Esophagus mucosa (tissue), 1 donor: ENCODE data around the gene EDNRA. TPM values are rescaled to one million over a fixed set of nuclear protein-coding genes. Genes with fewer than 3 reads are reported as not detected.

Experiments used
- ATAC-seq: fragments of 200-7000 bp; cut with Tn5 transposase; one replicate; pipeline ENCODE4 v1.9.1; 2020
- total RNA-seq: library from RNA; stranded (reverse); gene quantifications from one replicate; pipeline ENCODE4 v1.2.4, GENCODE V29; 2023
- donor health status: DM: yes; HTN: yes; CAD: no.

The EDNRA gene
- total RNA-seq, result 5.5 TPM

DNA sequence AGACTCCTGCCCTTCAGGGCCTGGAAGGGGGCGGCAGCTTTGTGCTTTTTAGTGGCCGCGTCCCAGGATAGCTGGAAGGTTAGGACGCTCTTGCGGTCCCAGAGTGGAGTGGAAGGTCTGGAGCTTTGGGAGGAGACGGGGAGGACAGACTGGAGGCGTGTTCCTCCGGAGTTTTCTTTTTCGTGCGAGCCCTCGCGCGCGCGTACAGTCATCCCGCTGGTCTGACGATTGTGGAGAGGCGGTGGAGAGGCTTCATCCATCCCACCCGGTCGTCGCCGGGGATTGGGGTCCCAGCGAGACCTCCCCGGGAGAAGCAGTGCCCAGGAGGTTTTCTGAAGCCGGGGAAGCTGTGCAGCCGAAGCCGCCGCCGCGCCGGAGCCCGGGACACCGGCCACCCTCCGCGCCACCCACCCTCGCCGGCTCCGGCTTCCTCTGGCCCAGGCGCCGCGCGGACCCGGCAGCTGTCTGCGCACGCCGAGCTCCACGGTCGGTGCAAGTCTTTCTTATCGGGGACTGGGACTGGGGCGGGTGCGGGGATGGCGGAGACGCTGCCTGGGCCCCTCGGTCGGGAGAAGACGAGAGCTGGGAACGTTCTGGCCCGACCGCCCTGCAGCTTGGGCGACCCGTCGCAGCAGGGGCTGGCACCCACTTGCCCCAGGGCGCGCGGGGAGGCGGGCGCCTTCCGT is at the start of gene EDNRA:
TSS of gene EDNRA (plus strand) at position 207 of the 686 bp plus-strand sequence. CDS start 4,585 bp downstream, outside the sequence.
- ATAC-seq, result peak; percentile 55

DNA sequence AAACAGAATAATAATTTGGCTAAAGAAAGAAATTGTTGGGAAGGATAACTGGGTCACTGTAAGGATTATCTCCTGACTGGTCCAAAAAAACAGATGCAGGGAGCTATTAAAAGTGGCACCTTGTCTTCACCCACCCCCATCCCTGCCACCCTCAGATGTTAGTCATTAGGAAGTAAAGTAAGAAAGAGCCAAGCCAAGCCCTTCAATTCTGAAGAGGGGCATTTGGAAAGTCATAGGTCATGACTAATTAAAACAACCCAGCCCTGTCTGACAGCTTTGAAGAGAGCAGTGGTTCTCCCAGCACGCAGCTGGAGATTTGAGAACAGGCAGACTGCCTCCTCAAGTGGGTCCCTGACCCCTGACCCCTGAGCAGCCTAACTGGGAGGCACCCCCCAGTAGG is 46.5 kb upstream of the EDNRA start:
- ATAC-seq, result peak; percentile 58

DNA sequence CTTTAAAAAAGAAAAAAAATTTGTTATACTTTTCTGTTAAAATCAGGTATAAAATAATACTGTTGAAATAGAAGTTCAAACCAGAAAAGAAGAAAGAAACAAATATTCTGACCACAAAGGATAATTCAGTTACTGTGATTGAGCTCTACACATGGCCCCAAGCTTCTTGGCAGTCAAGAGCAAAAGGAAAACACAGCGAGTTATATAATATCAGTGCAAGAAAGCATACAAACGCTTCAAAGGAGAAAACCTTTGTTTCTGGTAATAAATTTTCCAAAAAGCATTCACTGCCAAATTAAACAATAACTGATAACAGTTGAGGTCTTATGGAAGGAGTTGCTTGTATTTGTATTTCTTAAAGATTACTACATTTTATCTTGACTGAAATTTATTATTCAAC is 40.5 kb upstream of the EDNRA start:
- ATAC-seq, result no peak

DNA sequence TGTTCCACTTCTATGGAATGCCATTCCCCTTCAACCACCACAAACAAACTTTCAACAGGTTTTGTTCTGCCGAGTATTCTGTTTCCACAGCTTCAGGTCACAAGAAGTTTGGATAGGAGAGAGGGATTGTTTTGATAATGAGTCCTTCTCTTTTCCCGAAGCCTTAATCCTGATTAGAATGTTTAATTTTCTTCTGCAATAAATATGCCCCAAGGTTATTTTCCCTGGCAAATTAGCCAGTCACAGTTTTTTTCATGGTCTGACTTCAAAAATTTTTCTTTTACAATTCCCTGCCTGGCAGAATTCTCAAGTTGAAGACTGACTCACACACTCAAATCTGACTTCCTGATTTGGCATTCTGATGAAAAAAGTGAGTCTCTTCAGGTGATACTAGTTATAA is 33.1 kb upstream of the EDNRA start:
- no peak for ATAC-seq

DNA sequence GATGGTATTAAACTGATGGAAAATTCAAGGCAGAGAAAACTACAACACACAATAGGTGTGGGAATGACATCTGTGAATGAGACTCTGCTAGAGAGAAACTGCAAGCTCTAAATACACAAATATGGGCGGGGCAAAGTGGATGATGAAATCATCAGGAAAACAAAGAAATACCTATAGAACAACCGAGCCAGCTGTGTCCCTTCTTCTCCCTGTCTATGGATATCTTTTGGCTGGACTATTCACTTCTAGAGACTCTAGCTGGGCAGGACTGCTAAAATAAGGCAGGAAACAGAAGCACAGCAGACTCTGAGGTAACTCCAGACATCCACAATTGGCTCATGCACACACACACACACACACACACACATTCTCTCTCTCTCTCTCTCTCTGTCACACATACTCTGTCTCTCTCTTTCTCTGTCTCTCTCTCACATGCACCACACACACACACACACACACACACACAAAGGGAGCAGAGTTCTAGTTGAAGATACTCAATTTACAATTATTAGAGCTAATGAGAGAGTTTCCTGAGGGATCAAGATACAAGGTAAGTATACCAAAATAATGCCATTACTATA is 27.2 kb upstream of the EDNRA start:
- ATAC-seq, result peak; percentile 66

DNA sequence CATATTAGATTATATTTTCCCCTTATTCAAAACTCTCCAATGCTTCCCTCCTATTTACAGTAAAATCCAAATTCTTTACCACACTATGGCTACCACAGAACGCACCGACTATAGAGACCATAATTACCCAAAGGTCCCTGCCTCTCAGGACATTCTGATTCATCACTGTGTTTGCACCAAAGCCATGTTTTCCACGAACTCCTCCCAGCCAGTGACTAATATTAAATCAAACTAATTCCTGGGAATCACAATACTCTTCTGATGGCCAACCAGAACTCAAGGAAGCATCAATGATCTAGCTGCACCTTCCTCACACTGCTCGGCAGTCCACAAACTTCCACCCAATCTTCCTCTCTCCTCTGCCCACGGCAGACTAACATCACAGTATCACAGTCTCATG is 24.2 kb upstream of the EDNRA start:
- ATAC-seq, result no peak

DNA sequence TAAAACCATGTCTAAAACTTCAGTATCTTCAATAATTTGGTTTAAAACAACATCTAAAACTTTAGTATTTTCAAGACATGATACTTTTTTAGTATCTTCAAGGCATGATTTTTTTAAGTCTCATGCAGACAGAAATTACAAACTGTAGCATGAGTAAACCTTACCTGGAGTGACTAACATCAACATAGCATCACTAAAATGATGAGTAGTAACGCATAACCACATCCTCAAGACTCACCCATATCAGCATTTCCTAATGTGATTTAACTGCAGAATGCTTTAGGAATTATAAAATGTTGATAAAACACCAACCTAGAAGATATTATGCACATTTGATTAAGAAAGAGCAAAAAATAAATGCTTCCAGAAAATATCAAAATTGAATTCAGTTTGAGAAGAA is 19.7 kb upstream of the EDNRA start:
- no peak for ATAC-seq

DNA sequence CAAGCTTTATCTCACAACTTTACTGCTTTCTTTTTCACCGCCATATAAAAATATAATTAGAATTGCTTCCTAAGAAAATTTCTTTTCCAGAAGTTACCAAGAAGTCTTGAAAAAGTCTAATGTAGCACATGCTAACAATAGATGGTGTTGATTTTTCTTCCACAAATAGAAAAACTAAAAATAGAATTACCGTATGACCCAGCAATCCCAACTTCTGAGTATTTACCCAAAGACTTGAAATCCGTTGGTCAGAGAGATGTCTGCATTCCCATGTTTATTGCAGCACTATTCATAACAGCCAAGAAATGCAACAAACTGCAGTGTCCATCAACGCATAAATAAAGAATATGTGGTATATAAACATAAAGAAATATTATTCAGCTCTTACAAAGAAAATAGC is 17.8 kb upstream of the EDNRA start:
- ATAC-seq, result no peak

DNA sequence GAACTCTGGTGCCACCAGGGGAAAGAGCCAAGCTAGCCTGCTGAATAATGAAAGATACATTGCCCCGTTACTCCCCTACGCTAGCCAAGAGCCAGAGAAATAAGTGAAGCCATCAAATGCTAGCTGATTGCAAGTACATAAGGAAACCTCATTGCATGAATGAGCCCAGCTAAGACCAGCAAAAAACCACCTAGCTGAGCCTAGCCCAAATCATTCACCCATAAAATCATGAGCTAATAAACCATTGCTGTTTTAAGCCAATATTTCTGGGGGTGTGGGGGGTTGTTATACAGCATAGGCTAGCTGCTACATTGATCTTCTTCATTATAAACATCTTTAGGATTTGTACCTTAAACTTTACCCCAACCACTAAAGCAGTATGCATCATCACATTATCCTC is 15.4 kb upstream of the EDNRA start:
- no peak for ATAC-seq

DNA sequence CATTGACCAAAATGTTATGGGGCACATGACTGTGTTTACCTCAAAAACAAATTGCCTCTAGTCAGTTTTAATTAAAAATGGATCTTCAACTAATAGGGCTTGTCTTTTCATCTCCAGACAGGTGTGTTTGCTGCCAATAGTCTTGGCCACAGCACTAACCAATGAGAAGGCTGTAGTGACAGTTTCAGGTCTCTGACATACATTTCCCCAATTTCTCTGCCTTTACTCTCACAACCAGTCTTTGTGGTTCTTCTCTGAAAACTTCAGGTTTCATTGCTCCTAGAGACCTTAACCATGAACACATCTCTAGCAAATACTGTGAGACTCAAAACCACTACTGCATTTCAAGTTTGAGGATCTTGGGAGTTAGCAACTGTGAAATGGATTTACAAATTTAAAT is 3.5 kb upstream of the EDNRA start:
- ATAC-seq, result no peak

DNA sequence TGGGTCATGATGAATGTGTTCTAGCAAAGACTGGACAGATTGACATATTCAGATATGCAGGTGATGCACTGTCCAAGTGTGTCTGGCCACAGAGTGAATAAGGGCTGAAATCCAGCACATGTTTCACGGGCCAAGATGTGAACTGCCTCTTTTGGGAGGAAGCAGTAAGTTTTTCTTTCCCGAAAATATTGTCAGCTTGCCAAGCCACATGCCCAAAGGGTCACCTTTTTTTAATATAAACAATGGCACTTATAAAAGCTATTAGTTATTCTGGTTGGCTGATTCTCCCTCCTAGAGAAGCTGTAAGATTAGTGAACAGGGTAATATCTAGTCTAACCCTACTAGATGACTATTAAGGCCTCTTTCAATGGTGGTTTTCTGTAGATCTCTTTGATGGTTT is 1.5 kb upstream of the EDNRA start:
- no peak for ATAC-seq

DNA sequence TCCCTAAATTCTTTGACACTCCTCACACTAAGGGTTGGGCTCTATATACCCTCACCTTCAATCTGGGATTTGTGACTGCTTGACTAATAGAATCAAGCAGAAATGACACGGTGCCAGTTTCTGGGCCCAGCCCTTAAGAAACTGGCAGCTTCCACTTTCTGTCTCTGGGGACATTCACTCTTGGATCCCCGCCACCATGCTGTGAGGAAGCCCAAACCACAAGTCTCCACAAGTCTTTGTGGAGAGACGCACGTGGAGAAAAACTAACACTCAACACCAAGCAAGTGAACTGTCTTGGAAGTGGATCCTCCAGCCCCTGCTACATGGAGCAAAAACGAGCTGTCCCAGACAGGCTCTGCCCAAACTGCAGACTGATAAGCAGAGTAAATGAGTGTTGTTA is 1.1 kb upstream of the EDNRA start:
- ATAC-seq, result peak; percentile 81

DNA sequence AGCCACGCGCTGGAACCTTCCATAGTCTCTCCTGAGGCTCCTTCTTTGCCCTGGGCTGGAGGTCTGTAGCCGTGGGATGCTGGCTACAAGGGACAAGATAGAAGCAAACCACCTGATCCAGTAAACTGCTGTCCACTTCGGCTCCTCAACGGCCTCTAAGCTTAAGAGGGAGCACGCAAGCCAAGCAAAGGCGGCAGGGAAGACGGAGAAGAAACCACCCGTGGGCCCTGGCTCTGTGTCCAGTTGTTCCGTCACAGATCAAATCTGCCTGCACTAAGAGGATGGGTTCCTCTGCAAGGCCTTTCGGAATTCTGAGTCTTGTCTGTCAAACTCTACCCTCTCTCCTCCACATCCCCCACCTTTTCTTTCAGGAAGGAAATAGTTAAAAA is 401 bp upstream of the EDNRA start:
- ATAC-seq, result no peak

DNA sequence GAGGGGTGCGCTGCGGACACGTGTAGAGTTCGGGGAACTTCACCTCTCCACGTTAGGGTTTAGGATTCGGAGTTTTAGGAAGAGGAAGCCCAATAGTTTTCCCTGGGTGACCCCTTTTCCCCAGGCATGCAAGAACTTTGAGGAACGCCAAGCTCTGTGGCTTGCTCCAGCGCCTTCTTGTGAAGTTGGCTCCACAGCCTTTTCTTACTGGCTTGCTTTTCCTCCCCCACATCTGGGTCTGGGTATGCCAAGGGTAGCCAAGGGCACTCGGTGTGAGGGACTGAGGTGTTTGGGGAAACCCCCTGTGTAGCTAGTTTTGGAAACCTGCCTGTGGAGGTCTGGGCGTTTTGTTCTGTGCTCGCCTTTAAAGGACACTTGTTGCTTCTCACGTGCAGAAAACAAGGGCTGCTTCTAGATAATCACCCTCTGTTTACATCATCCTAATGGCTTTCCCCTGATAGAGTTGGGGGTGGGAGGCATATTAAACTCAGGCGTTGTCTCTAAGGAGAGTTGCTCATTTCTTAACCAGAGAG is 746 bp downstream of the EDNRA start:
- ATAC-seq, result no peak

DNA sequence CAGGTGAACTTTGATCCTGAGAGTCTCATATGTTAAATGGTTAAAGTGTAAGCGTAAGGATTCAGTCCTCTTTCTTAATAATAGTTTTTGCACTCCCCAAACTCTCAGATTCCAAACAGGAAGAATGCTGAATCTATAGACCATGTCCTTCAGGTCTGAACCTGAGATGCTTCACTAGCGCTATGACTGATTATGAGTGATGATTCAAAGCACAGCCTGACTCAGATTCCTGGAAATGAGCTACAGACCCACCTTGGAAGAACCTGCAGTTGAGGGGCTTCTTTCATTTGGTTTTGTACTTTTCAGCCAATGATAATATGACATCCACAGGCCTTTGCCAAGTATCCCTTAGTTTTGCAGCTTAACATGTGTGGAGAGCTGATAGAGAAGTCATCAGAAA is 1.4 kb downstream of the EDNRA start:
- ATAC-seq, result peak; percentile 63

DNA sequence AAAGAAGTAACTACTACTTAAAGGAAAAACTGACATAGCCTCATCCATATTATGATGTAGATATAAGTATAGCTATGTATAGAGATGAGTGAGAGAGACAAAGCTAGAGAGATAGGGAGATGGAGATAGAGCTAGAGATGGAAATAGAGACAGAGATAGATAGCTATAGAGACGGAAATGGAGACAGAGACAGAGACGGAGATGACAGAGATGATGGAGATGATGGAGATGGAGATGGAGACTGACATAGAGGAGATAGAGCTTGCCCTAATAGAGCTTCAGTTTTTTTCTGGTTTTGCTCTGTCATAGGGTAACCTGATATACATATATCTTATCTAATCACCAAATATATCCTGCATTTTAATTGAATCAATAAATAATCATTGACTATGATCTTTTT is 4.3 kb downstream of the EDNRA start:
- ATAC-seq, result no peak

DNA sequence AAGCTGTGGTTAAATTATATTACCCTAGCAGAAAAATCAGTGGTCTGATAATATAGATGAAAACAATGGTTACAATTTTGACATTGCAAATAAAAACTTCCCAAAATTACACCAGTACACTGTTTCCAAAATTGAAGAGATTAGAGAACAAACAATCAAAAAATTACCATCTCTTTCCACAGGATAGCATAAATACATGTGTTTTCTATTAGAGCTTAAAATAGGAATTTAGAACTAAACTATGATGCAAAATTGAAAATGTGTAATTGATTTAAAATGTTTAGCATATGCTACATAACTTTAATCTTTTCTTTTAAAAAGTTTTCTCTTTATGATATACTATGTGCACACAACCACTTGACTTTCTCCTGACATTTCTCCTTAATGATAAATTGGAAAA is 6.7 kb downstream of the EDNRA start:
- ATAC-seq, result no peak

DNA sequence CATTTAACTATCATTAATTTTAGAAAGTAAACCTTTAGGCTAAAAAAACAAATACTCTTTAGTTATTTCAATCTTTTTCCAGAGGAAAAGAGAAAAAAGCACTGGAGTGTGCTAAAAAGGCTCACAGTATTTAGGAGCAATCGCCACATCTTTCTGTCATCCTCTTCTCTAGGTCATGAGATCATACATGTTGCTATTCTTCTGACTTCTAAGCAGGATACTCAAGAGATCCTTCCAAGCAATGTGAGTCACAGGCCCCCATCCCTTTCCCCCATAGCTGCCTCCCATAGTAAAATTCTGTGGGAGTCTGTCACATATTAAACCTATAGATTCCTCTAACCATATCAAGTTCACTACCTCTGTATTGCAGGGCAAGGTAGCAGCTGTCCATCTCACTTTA is 7.7 kb downstream of the EDNRA start:
- no peak for ATAC-seq

DNA sequence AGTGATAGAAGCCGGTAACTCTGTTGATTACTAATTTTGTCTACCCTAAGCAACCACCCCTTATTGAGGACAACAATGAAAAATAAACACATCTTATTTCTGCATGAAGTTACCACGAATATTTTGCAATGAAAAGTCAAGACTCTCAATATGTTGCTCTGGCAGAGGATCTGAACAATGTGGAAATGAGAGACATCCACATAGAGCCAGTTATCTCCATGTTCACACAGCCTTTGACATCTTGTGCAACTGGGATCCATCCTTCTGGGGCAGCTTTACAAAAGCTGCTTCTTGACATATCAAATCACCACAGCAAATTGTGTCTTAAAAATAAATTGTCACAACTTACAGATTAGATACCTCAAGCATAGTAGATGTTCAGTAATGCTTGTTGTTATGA is 10.2 kb downstream of the EDNRA start:
- ATAC-seq, result no peak

DNA sequence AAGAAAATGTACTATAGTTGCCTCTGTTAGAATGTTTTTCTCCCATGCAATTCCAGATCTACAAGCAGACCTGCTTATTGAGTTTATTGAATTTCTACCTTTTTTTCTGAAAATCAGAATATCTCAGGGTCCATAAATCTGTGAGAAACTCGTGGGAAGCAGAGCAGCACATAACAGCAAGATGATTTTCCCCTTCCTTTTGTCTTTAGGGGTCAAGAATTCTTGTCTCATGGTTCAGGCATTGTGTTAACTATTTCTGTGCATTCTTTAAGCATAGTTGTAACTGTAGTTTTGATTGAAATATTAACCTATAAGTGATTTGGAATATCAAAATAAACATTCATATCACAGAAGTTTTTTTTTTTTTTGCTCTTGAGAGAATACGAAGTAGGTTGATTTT is 11.4 kb downstream of the EDNRA start:
- ATAC-seq, result no peak

DNA sequence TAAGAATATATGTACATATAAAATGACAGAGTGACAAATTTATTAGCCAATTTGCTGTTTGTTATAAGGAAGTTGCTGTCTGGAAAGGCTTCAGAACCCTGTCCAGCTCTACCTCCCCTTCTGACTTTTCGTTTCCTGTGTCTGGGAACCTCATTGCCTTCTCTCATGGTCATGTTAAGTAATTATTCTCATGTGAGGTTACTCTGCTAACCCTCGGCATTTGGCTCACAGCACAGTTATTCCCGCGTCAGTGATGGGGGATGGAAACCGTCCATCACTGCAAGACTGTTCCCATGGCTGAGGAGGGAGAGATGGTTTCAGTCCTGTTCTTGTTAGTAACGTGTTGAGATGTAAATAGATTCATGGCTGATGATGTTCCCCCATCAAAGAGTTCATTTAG is 11.9 kb downstream of the EDNRA start:
- no peak for ATAC-seq

DNA sequence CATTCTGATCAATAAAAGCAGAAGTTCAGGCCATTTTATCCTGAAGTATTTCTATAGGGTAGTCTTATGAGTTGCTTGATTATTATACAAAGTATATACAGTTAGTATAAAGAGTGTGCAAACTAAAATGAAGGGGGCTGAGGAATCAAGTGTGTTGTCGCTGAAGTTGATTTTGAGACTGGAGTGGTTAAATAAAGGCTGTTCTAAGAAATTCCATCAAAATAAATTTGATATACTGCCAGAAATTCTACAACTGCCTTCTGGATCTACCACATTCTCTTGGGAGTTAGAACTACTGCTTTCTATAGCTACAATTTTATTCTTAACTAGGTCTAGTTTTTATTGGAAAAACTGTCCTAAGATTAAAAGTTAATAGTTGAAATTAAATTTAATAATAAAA is 12.4 kb downstream of the EDNRA start:
- ATAC-seq, result no peak

DNA sequence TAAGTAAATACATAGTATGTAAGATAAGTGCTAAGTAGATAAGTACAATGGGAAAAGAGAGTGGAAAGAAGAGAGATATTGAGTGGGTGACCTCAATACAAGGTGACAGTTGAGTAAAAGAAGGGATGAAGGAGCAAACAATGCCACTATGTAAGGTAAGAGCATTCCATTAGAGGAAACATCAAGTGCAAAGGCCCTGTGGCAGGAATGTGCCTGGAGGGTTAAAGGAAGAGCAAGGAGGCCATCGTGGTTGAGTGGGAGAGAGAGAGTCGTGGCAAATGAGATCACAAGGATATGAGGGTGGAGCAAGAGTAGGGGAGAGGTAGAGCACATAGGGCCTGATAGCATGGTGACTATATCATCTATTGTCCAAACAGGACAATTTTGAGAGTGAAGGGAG is 13.4 kb downstream of the EDNRA start:
- no peak for ATAC-seq

DNA sequence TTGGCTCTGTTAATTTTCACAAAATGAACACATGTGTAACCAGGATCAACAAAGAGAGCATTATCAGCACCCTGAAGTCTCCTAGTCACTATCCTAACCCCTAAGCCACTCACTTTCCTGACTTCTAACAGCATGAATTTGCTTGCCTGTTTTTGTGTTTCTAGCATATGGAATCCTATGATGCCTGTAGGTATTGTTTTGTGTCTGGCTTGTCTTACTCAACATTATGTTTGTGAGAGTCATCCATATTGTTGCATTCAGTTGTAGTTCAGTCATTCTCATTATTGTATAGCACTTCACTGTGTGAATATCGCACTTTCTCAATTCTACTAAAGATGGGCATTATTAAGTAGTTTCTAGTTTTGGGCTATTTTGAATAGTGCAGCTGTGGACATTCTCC is 15.6 kb downstream of the EDNRA start:
- no peak for ATAC-seq
